ENCODE measurements around the gene MBD6. TPM values are rescaled to one million over a fixed set of nuclear protein-coding genes. Genes with fewer than 3 reads are reported as not detected.

Gene MBD6
- total and polyA plus RNA-seq, 2 of the 13 experiments (the other 11 are each of a cell fraction or from before 2014, with no cell fraction given) = 4.1 to 5.9 TPM

GRCh38 chr12:57487597-57488401 is 34.8 kb upstream of the MBD6 start, which contains the start of gene MARS1:
TSS of gene MARS1 (plus strand) at chr12:57488068. CDS start at chr12:57488091, 23 bp downstream.
- Histone ChIP-seq H3K9ac (ENCODE audit: insufficient read depth, low read depth, low read length) (peak within 1 kb of the TSS; percentile 92), H4K20me1 (ENCODE audit: insufficient read depth, low read length) (peaks cover 6% of the 10 kb centered on the region), H3K4me2 (ENCODE audit: low read depth, low read length) (peak within 1 kb of the TSS; percentile 93), H3K27ac (ENCODE audit: extremely low read length, insufficient read depth, low read length) (peak within 1 kb of the TSS; percentile 62), H3K9me3 (ENCODE audit: low read length) (no peaks in the 10 kb centered on the region), H3K36me3 (replicated peaks in 1 of 2; ENCODE audit: control insufficient read depth in 1 of 2, insufficient read depth in 2 of 2, low read length in 2 of 2) (peaks cover 18 to 34% of the 10 kb centered on the region in 2 experiments), H3K4me3 (replicated peaks in 1 of 3; ENCODE audit: insufficient read depth in 1 of 3, low read depth in 2 of 3, low read length in 3 of 3) (peak within 1 kb of the TSS; percentile 95 to 97 (median 96)), H3K4me1 (ENCODE audit: insufficient read depth, low read length) (peaks cover 23% of the 10 kb centered on the region), H3K79me2 (ENCODE audit: insufficient read depth, low read length) (peaks cover 23% of the 10 kb centered on the region), H3K27me3 (ENCODE audit: control insufficient read depth in 1 of 2, insufficient read depth in 2 of 2, low read length in 2 of 2) (peaks cover 0 to 4% of the 10 kb centered on the region in 2 experiments; a peak in 1 of 5 replicates), H2AFZ (ENCODE audit: low read length) (no peak within 1 kb of the TSS)
- in situ Hi-C loops (cut with HindIII; ENCODE audit: extremely low pct_ligation_motif_present, low pct_unique_long_range_greater_than_20kb) (no loop called here), intact Hi-C loops (cut with micrococcal nuclease; ENCODE audit: unreplicated experiment) (loop anchor here (2.0 kb wide), 1 partner anchor 25 kb away; no protein-coding TSS in a partner anchor)
- peak; percentile 96 for DNase-seq (ENCODE audit: low spot score)
- CTCF ChIA-PET (ENCODE audit: low intra/inter-chr PET ratio, low total read pairs) = no interaction called here
- BruUV-seq (replicated peaks) = no TSS peak
- ATAC-seq = peak; percentile 96
- peak; percentile 94 for FAIRE-seq
- POLR2A ChIA-PET = interaction anchor here (1.0 to 3.4 kb wide), 4 partner anchors 13 to 88 kb away, joined by 3 to 15 read pairs (median 4); partner anchors contain the start of gene DDIT3
- WGBS (ENCODE audit: low lambda C conversion rate) = 28% methylated on average over 25 of the region's 47 CpGs
- no peak for TF ChIP-seq RFXAP (CRISPR knock-in tag; IDR thresholded peaks at IDR 0.05; ENCODE audit: borderline replicate concordance)
- peak; percentile 56; the same call in 1 of the 2 replicates for TF ChIP-seq SRF (IDR thresholded peaks at IDR 0.05; ENCODE audit: low read depth, low read length)
- 0 out of 2 replicates have a peak, but pooled peaks have one; percentile 50 for TF ChIP-seq ZNF446 (CRISPR knock-in tag; IDR thresholded peaks at IDR 0.05)
- TF ChIP-seq ZNF33A (CRISPR knock-in tag; IDR thresholded peaks at IDR 0.05; ENCODE audit: borderline replicate concordance) = no peak
- peak; percentile 82; the same call in 1 of the 2 replicates for TF ChIP-seq ZNF136 (CRISPR knock-in tag; IDR thresholded peaks at IDR 0.05; ENCODE audit: low read depth)
- TF ChIP-seq NKX3-1 (CRISPR knock-in tag; IDR thresholded peaks at IDR 0.05) = no peak
- TF ChIP-seq TEAD3 (CRISPR knock-in tag; optimal IDR thresholded peaks at IDR 0.05; ENCODE audit: borderline replicate concordance) = peak; percentile 49
- 0 out of 2 replicates have a peak, but pooled peaks have one; percentile 34 for TF ChIP-seq ZNF740 (CRISPR knock-in tag; IDR thresholded peaks at IDR 0.05)
- no peak for TF ChIP-seq ZBTB40 (IDR thresholded peaks at IDR 0.05)
- TF ChIP-seq ZBTB40 (CRISPR knock-in tag; IDR thresholded peaks at IDR 0.05) = peak; percentile 75; the same call in 1 of the 2 replicates
- no peak for TF ChIP-seq SCMH1 (CRISPR knock-in tag; IDR thresholded peaks at IDR 0.05; ENCODE audit: borderline replicate concordance)
- peak; percentile 81; the same call in 1 of the 2 replicates for TF ChIP-seq CREBL2 (CRISPR knock-in tag; IDR thresholded peaks at IDR 0.05; ENCODE audit: borderline replicate concordance)

Data from HepG2 (cell line).